HEK293 (cell line): Measurements from ENCODE around the gene PDZD8.
"Not testable (repeated sequence)": the region's sequence is repeated elsewhere in the genome, so short reads cannot be mapped to it uniquely, and the experiment has no call there.

Experiments used
- CTCF ChIA-PET: fragments of 350-600 bp; formaldehyde crosslinking; extraction: SDS; loops from one replicate; lab custom pipeline; 2021; ENCODE audit warnings: antibody characterized with exemption; lab: Yijun Ruan, JAX
- POLR2A ChIA-PET: fragments of 300-600 bp; formaldehyde crosslinking; extraction: SDS; loops from one replicate; lab custom pipeline; 2020; ENCODE audit warnings: antibody characterized with exemption, inconsistent platforms; lab: Yijun Ruan, JAX
- H3K27ac ChIP-seq: fragments of 200-500 bp; sonication (Bioruptor generic); 2 replicates; pipeline ENCODE4 v1.5.1; 2014; ENCODE audit warnings: low read depth, low read length, control low read depth, inconsistent platforms; ENCODE audit errors: extremely low read depth
- H3K36me3 ChIP-seq, 2 experiments: fragments of 200-500 bp in 1 of 2; sonication (Bioruptor generic) in 1 of 2; 1 replicate in 1 of 2; 2 replicates in 1 of 2; pipeline ENCODE4 v1.5.1; 2014 to 2017; ENCODE audit warnings: inconsistent platforms in 2 of 2, low read length in 2 of 2; ENCODE audit not compliant: control insufficient read depth in 2 of 2, insufficient read depth in 1 of 2
- H3K4me1 ChIP-seq: fragments of 200-500 bp; sonication (Bioruptor generic); 2 replicates; pipeline ENCODE4 v1.5.1; 2014; ENCODE audit warnings: mild to moderate bottlenecking, low read length, inconsistent platforms; ENCODE audit not compliant: control insufficient read depth, insufficient read depth
- H3K4me3 ChIP-seq: 2 replicates; pipeline ENCODE4 v1.5.1; 2011; ENCODE audit warnings: low read depth, mild to moderate bottlenecking, control low read depth, low read length, moderate library complexity
- H3K9me3 ChIP-seq: fragments of 200-500 bp; sonication (Bioruptor generic); 2 replicates; pipeline ENCODE4 v1.5.1; 2014; ENCODE audit warnings: low read depth, low read length, inconsistent platforms; ENCODE audit not compliant: control insufficient read depth, insufficient read depth
- HOXC10 ChIP-seq: sonication (generic); formaldehyde crosslinking; IDR thresholded peaks from 2 replicates; pipeline ENCODE4 v1.8.1; 2023; ENCODE audit warnings: mild to moderate bottlenecking, missing genetic modification reagents
- PRDM1 ChIP-seq: fragments of 450-650 bp; formaldehyde crosslinking; IDR thresholded peaks from 2 replicates; pipeline ENCODE4; 2016; ENCODE audit warnings: missing biosample characterization, missing genetic modification characterization
- SETDB1 ChIP-seq: IDR thresholded peaks from one replicate; pipeline ENCODE4 v1.6.1; 2017; ENCODE audit warnings: mild to moderate bottlenecking, low read length, moderate library complexity, mixed read lengths; ENCODE audit not compliant: insufficient read length
- SP2 ChIP-seq: fragments of 450-650 bp; formaldehyde crosslinking; IDR thresholded peaks from 2 replicates; pipeline ENCODE4 v1.5.1; 2016; ENCODE audit warnings: missing biosample characterization, missing genetic modification characterization
- ZIC2 ChIP-seq: fragments of 450-650 bp; formaldehyde crosslinking; IDR thresholded peaks from 2 replicates; pipeline ENCODE4 v1.5.1; 2016; ENCODE audit warnings: missing biosample characterization, missing genetic modification characterization
- ZNF121 ChIP-seq: fragments of 450-650 bp; formaldehyde crosslinking; IDR thresholded peaks from 2 replicates; pipeline ENCODE4 v1.5.1; 2016; ENCODE audit warnings: missing biosample characterization, missing genetic modification characterization
- ZNF302 ChIP-seq: fragments of 450-650 bp; formaldehyde crosslinking; IDR thresholded peaks from 2 replicates; pipeline ENCODE4 v1.5.1; 2016; ENCODE audit warnings: missing biosample characterization, missing genetic modification characterization, low read depth
- ZNF335 ChIP-seq: fragments of 450-650 bp; formaldehyde crosslinking; conservative IDR thresholded peaks from 2 replicates; pipeline ENCODE4 v1.5.1; 2016; ENCODE audit warnings: missing biosample characterization, missing genetic modification characterization
- ZNF398 ChIP-seq: fragments of 450-650 bp; formaldehyde crosslinking; IDR thresholded peaks from 2 replicates; pipeline ENCODE4 v1.5.1; 2017; ENCODE audit warnings: missing biosample characterization, missing genetic modification characterization
- ZNF623 ChIP-seq: fragments of 450-650 bp; formaldehyde crosslinking; IDR thresholded peaks from 2 replicates; pipeline ENCODE4 v1.5.1; 2016; ENCODE audit warnings: missing biosample characterization, missing genetic modification characterization
- ZNF837 ChIP-seq: fragments of 450-650 bp; formaldehyde crosslinking; IDR thresholded peaks from 2 replicates; pipeline ENCODE4 v1.5.1; 2016; ENCODE audit warnings: missing biosample characterization, missing genetic modification characterization
- ZSCAN16 ChIP-seq: fragments of 450-650 bp; formaldehyde crosslinking; IDR thresholded peaks from 2 replicates; pipeline ENCODE4 v1.5.1; 2016; ENCODE audit warnings: missing biosample characterization, missing genetic modification characterization
- TF ChIP-seq, protein P1 (sequence below): fragments of 450-650 bp; formaldehyde crosslinking; IDR thresholded peaks from 2 replicates; pipeline ENCODE4 v1.5.1; 2016; ENCODE audit warnings: missing biosample characterization, missing genetic modification characterization

Gene PDZD8

GRCh38 chr10:117239721-117240620, 135.3 kb downstream of the PDZD8 start:
- POLR2A ChIA-PET = no interaction called here
- H3K9me3 ChIP-seq = no peaks in the 10 kb centered on the region
- CTCF ChIA-PET = interaction anchor here (0.8 to 1.6 kb wide), 2 partner anchors 23 to 79 kb away, joined by 3 to 6 read pairs; no protein-coding TSS in a partner anchor
- no peaks in the 10 kb centered on the region for H3K36me3 ChIP-seq
- TF ChIP-seq ZSCAN16 (no peak), ZNF335 (tag by site-specific recombination) (no peak), ZIC2 (peak; percentile 29; the same call in 1 of the 2 replicates)
- TF ChIP-seq, all 188 proteins: peak for 1
- Histone ChIP-seq H3K4me1 (no peaks in the 10 kb centered on the region), H3K27ac (no peak overlapping the region), H3K4me3 (no peak overlapping the region)

DNA sequence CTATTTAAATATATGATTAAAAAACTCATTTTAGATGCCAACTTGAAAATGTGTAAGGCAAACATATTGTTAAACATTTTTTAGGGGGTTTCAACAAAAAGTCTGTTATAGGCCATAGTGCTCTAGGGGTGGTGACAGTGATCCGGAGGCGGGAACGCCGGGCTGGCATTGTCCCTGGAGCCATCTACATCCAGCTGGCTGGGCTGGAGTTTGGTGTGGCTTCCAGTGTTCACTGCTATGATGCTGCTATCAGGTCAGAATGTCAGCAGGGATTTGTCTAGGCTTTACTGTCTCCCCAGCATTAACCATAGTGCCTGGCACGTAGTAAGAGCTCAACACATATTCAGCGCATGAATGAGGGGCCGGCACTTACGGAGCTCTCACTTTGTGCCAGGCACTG, 136.2 kb downstream of the PDZD8 start:
- H3K4me3 ChIP-seq = no peak overlapping the region
- no peak for TF ChIP-seq ZNF398 (tag by site-specific recombination)
- no peak for TF ChIP-seq ZNF837
- TF ChIP-seq ZNF302 (tag by site-specific recombination) = no peak
- no peak for TF ChIP-seq ZNF121 (tag by site-specific recombination)
- no peak for TF ChIP-seq HOXC10
- no peak overlapping the region for H3K27ac ChIP-seq
- no peaks in the 10 kb centered on the region for H3K36me3 ChIP-seq
- no peaks in the 10 kb centered on the region for H3K9me3 ChIP-seq
- ChIA-PET CTCF (interaction anchor here (0.8 to 1.6 kb wide), 2 partner anchors 22 to 80 kb away, joined by 3 to 6 read pairs; no protein-coding TSS in a partner anchor), POLR2A (no interaction called here)
- H3K4me1 ChIP-seq = no peaks in the 10 kb centered on the region

GRCh38 chr10:117237401-117237991, 137.7 kb downstream of the PDZD8 start:
- TF ChIP-seq PRDM1 (tag by site-specific recombination) (0 out of 2 replicates have a peak, but pooled peaks have one; percentile 32), SP2 (tag by site-specific recombination) (no peak), ZNF623 (tag by site-specific recombination) (peak; percentile 87)
- TF ChIP-seq, protein P1, sequence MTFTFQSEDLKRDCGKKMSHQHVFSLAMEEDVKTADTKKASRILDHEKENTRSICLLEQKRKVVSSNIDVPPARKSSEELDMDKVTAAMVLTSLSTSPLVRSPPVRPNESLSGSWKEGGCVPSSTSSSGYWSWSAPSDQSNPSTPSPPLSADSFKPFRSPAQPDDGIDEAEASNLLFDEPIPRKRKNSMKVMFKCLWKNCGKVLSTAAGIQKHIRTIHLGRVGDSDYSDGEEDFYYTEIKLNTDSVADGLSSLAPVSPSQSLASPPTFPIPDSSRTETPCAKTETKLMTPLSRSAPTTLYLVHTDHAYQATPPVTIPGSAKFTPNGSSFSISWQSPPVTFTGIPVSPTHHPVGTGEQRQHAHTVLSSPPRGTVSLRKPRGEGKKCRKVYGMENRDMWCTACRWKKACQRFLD = no peak
- TF ChIP-seq, all 188 proteins: peak for 2
- H3K27ac ChIP-seq = no peak overlapping the region
- H3K36me3 ChIP-seq = no peaks in the 10 kb centered on the region
- CTCF ChIA-PET = no interaction called here
- no peaks in the 10 kb centered on the region for H3K4me1 ChIP-seq
- no peak overlapping the region for H3K4me3 ChIP-seq
- POLR2A ChIA-PET = no interaction called here
- no peaks in the 10 kb centered on the region for H3K9me3 ChIP-seq

DNA sequence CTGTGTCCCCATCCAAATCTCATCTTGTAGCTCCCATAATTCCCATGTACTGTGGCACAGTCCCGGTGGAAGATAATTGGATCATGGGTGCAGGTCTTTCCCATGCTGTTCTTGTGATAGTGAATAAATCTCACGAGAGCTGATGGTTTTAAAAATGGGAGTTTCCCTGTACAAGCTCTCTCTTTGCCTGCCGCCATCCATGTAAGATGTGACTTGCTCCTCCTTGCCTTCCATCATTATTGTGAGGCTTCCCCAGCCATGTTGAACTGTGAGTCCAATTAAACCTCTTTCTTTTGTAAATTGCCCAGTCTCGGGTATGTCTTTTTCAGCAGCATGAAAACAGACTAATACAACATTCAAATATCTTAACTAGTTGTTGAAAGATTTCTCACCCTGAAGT, 145.1 kb downstream of the PDZD8 start:
- CTCF ChIA-PET = interaction anchor here (0.7 to 2.7 kb wide), 3 partner anchors 10 to 107 kb away, joined by 3 to 16 read pairs (median 4); no protein-coding TSS in a partner anchor
- peak; percentile 27 for TF ChIP-seq SETDB1
- TF ChIP-seq, all 188 proteins: peak for 1; not testable (repeated sequence) for 187
- H3K9me3 ChIP-seq, H3K4me3 ChIP-seq, POLR2A ChIA-PET, H3K27ac ChIP-seq, H3K4me1 ChIP-seq, H3K36me3 ChIP-seq: not testable (repeated sequence)
